HG03196 (cell line): ENCODE data around the gene DMD.
A peak's percentile ranks its signal among the peaks of the same experiment; 100 is the strongest.

ENCODE experiments used
- ATAC-seq: cut with Tn5 transposase; IDR thresholded peaks from one replicate; pipeline ENCODE4 v1.9.1; 2021; ENCODE audit not compliant: unreplicated experiment

The DMD gene

GRCh38 chrX:31154946-31155345, 2056.4 kb downstream of the DMD start:
- no peak for ATAC-seq

GRCh38 chrX:31153475-31154047, 2057.8 kb downstream of the DMD start:
- no peak for ATAC-seq

GRCh38 chrX:31147175-31147574, 2064.2 kb downstream of the DMD start:
- ATAC-seq, result no peak

- ATAC-seq, result no peak
These were observed 2071.4 kb downstream of the DMD start for GRCh38 chrX:31139961-31140360.

- ATAC-seq, result no peak
These were observed 2073.2 kb downstream of the DMD start for GRCh38 chrX:31138124-31138523.

GRCh38 chrX:31136144-31136611, 2075.2 kb downstream of the DMD start:
- peak; percentile 97 for ATAC-seq

GRCh38 chrX:31132821-31133241, 2078.5 kb downstream of the DMD start:
- ATAC-seq, result no peak

- ATAC-seq, result no peak
These were observed 2080.7 kb downstream of the DMD start for GRCh38 chrX:31130457-31131220.

- no peak for ATAC-seq
These were observed 2082.5 kb downstream of the DMD start for GRCh38 chrX:31128855-31129254.

GRCh38 chrX:31127716-31128115, 2083.6 kb downstream of the DMD start:
- no peak for ATAC-seq

GRCh38 chrX:31126205-31126604, 2085.1 kb downstream of the DMD start:
- no peak for ATAC-seq

GRCh38 chrX:31124536-31124935, 2086.8 kb downstream of the DMD start:
- no peak for ATAC-seq

GRCh38 chrX:31123335-31123734, 2088.0 kb downstream of the DMD start:
- no peak for ATAC-seq

GRCh38 chrX:31117266-31117665, 2094.1 kb downstream of the DMD start:
- no peak for ATAC-seq

- ATAC-seq, result no peak
These were observed 2096.0 kb downstream of the DMD start for GRCh38 chrX:31115398-31115797.

- ATAC-seq, result no peak
These were observed 2096.5 kb downstream of the DMD start for GRCh38 chrX:31114858-31115257.

GRCh38 chrX:31112226-31112999, 2098.9 kb downstream of the DMD start:
- ATAC-seq, result no peak

GRCh38 chrX:31110657-31111056, 2100.7 kb downstream of the DMD start:
- ATAC-seq, result no peak

- ATAC-seq, result peak; percentile 90
These were observed 2111.7 kb downstream of the DMD start for GRCh38 chrX:31099536-31100090.

- no peak for ATAC-seq
These were observed 2113.3 kb downstream of the DMD start for GRCh38 chrX:31098079-31098478.

- ATAC-seq, result no peak
These were observed 2117.7 kb downstream of the DMD start for GRCh38 chrX:31093639-31093975.
